GM18505 (cell line): Measurements from ENCODE around the gene COQ9.

Experiments
- ATAC-seq: cut with Tn5 transposase; IDR thresholded peaks from one replicate; pipeline ENCODE4 v1.9.1; 2021; ENCODE audit not compliant: unreplicated experiment
- POLR2A ChIP-seq: IDR thresholded peaks from 4 replicates; pipeline ENCODE4 v1.6.1; 2011; ENCODE audit warnings: borderline replicate concordance; ENCODE audit not compliant: insufficient read depth, insufficient read length; ENCODE audit errors: extremely low read depth

COQ9 gene

GRCh38 chr16:57509231-57509923 is 62.1 kb downstream of the COQ9 start:
- no peak for ATAC-seq
- no peak for TF ChIP-seq POLR2A

- TF ChIP-seq POLR2A = no peak
- ATAC-seq = no peak
These were observed 63.0 kb downstream of the COQ9 start for GRCh38 chr16:57510016-57510871.
